CD14-positive monocyte (primary cell): Measurements from ENCODE around the gene LETMD1. TPM values are rescaled to one million over a fixed set of nuclear protein-coding genes. Genes with fewer than 3 reads are reported as not detected.

Experiments used
- DNase-seq, 3 donors: peaks; one replicate each; pipeline ENCODE4 v3.0.0-alpha.2; 2011 to 2022
- H2AFZ ChIP-seq: 2 replicates; pipeline ENCODE4 v1.6.0; 2012; ENCODE audit warnings: mild to moderate bottlenecking, low read depth, low read length, inconsistent platforms; ENCODE audit not compliant: insufficient read depth, poor library complexity, severe bottlenecking
- H3K27ac ChIP-seq, 2 donors: 1 replicate in 1 of 2; 2 replicates in 1 of 2; pipeline ENCODE4 v1.5.1; 2012 to 2013; ENCODE audit warnings: low read length in 2 of 2, control low read depth in 1 of 2, inconsistent platforms in 1 of 2, low read depth in 1 of 2, mild to moderate bottlenecking in 1 of 2
- H3K27me3 ChIP-seq, 2 donors: one replicate each; pipeline versions ENCODE4 v1.6.0 to v1.6.1; 2011 to 2013; ENCODE audit warnings: low read length in 2 of 2; ENCODE audit not compliant: control insufficient read depth in 2 of 2, insufficient read depth in 2 of 2
- H3K36me3 ChIP-seq, 2 donors: replicated peaks in 1 of 2; 1 replicate in 1 of 2; 2 replicates in 1 of 2; pipeline versions ENCODE4 v1.5.1 to v1.6.1; 2012 to 2013; ENCODE audit warnings: low read length in 2 of 2, control low read depth in 1 of 2, inconsistent platforms in 1 of 2, mild to moderate bottlenecking in 1 of 2; ENCODE audit not compliant: insufficient read depth in 2 of 2, control insufficient read depth in 1 of 2
- H3K4me1 ChIP-seq, 2 donors: 1 replicate in 1 of 2; 2 replicates in 1 of 2; pipeline versions ENCODE4 v1.5.1 to v1.6.1; 2012 to 2013; ENCODE audit warnings: low read length in 2 of 2, control low read depth in 1 of 2, inconsistent platforms in 1 of 2, mild to moderate bottlenecking in 1 of 2, moderate library complexity in 1 of 2; ENCODE audit not compliant: insufficient read depth in 2 of 2, control insufficient read depth in 1 of 2
- H3K4me2 ChIP-seq: replicated peaks from 2 replicates; pipeline ENCODE3; 2012; ENCODE audit warnings: low read length, moderate library complexity, mild to moderate bottlenecking; ENCODE audit not compliant: poor library complexity, severe bottlenecking; ENCODE audit errors: extremely low read depth
- H3K4me3 ChIP-seq, 3 experiments: fragments of 200-600 bp in 1 of 3; sonication (generic) in 1 of 3; replicated peaks in 1 of 3; 1 replicate in 2 of 3; 2 replicates in 1 of 3; pipeline ENCODE4 v1.5.1; 2011 to 2013; ENCODE audit warnings: low read length in 3 of 3, mild to moderate bottlenecking in 3 of 3, control low read depth in 2 of 3, low read depth in 2 of 3, inconsistent platforms in 1 of 3, moderate library complexity in 1 of 3
- H3K79me2 ChIP-seq: 2 replicates; pipeline ENCODE4 v1.6.0; 2012; ENCODE audit warnings: mild to moderate bottlenecking, control low read depth, inconsistent platforms, low read length, moderate library complexity; ENCODE audit not compliant: insufficient read depth
- H3K9ac ChIP-seq: 2 replicates; pipeline ENCODE4 v1.6.0; 2017; ENCODE audit warnings: low read length, mild to moderate bottlenecking; ENCODE audit not compliant: insufficient read depth, poor library complexity, severe bottlenecking
- H3K9me3 ChIP-seq, 2 donors: replicated peaks in 1 of 2; 1 replicate in 1 of 2; 2 replicates in 1 of 2; pipeline versions ENCODE4 v1.5.1 to v1.6.1; 2012 to 2013; ENCODE audit warnings: low read length in 2 of 2, control low read depth in 1 of 2; ENCODE audit not compliant: control insufficient read depth in 1 of 2, insufficient read depth in 1 of 2
- H4K20me1 ChIP-seq: 2 replicates; pipeline ENCODE4 v1.6.0; 2012; ENCODE audit warnings: mild to moderate bottlenecking, low read length, control low read depth, moderate library complexity; ENCODE audit not compliant: insufficient read depth
- H3K27ac Mint-ChIP-seq, 7 donors: one replicate each; pipeline ENCODE4 v1.8.0; 2020; ENCODE audit warnings: mild to moderate bottlenecking in 7 of 7, mixed read lengths in 7 of 7, moderate library complexity in 6 of 7, inconsistent platforms in 2 of 7
- H3K27me3 Mint-ChIP-seq, 3 donors: one replicate each; pipeline ENCODE4 v1.8.0; 2021 to 2022; ENCODE audit warnings: low read depth in 3 of 3, mild to moderate bottlenecking in 3 of 3, mixed read lengths in 3 of 3, moderate library complexity in 3 of 3, inconsistent platforms in 1 of 3
- H3K36me3 Mint-ChIP-seq, 2 donors: one replicate each; pipeline ENCODE4 v1.8.0; 2020; ENCODE audit warnings: mixed read lengths in 2 of 2, inconsistent platforms in 1 of 2, mild to moderate bottlenecking in 1 of 2
- H3K4me1 Mint-ChIP-seq: one replicate; pipeline ENCODE4 v1.8.0; 2020; ENCODE audit warnings: mild to moderate bottlenecking, mixed read lengths
- H3K4me3 Mint-ChIP-seq, 2 donors: one replicate each; pipeline ENCODE4 v1.8.0; 2020; ENCODE audit warnings: mild to moderate bottlenecking in 2 of 2, mixed read lengths in 2 of 2, moderate library complexity in 1 of 2
- H3K9me3 Mint-ChIP-seq, 7 donors: one replicate each; pipeline ENCODE4 v1.8.0; 2020 to 2022; ENCODE audit warnings: mixed read lengths in 7 of 7, mild to moderate bottlenecking in 6 of 7, moderate library complexity in 6 of 7, inconsistent platforms in 2 of 7
- CTCF ChIP-seq: fragments of 200-600 bp; IDR thresholded peaks from one replicate; pipeline ENCODE4 v1.8.0; 2022; ENCODE audit warnings: antibody characterized with exemption, mild to moderate bottlenecking
- WGBS: methylation state at CpG from one replicate; pipeline ENCODE4 v1.1.5; 2013; ENCODE audit warnings: missing lambda C conversion rate; ENCODE audit not compliant: insufficient coverage; 5-methylcytosine and 5-hydroxymethylcytosine counted together
- intact Hi-C, 2 donors: fragments of 100-400 bp; cut with micrococcal nuclease; formaldehyde crosslinking; loops; one replicate each; pipeline versions ENCODE4 v1.15.0 to v1.15.1; 2023
- polyA plus RNA-seq, 3 donors: library from polyadenylated mRNA; depleted of rRNA in 1 of 3; unstranded in 2 of 3; stranded (reverse) in 1 of 3; fragments of 300-500 nt in 2 of 3; fragments of >200 nt in 1 of 3; fragmentation: Illumina TruSeq in 2 of 3; gene quantifications; 1 replicate in 2 of 3; 2 replicates in 1 of 3; pipeline ENCODE4 v1.2.3, GENCODE V29; 2012 to 2021

LETMD1 gene
- polyA plus RNA-seq, 3 donors: 13.2 to 95.6 (median 16.8) TPM

GRCh38 chr12:51067229-51067628 lies 19.1 kb downstream of the LETMD1 start:
- Histone ChIP-seq H3K4me2 (no peak overlapping the region), H3K79me2 (no peaks in the 10 kb centered on the region), H3K36me3 (peaks cover 62 to 87% of the 10 kb centered on the region in 2 donors), H3K27ac (no peak overlapping the region), H3K9me3 (no peaks in the 10 kb centered on the region), H4K20me1 (no peaks in the 10 kb centered on the region), H3K4me1 (no peaks in the 10 kb centered on the region), H3K9ac (no peak overlapping the region), H2AFZ (no peak overlapping the region), H3K27me3 (no peaks in the 10 kb centered on the region), H3K4me3 (no peak overlapping the region)
- Mint-ChIP-seq H3K27ac (peak overlapping the region in 2 of 7 donors; percentile 19 to 23), H3K4me3 (no peak overlapping the region), H3K27me3 (peaks cover 0 to 2% (median 0%) of the 10 kb centered on the region in 3 donors), H3K36me3 (peaks cover 74 to 84% of the 10 kb centered on the region in 2 donors), H3K9me3 (no peaks in the 10 kb centered on the region), H3K4me1 (peaks cover 5% of the 10 kb centered on the region)
- no peak for TF ChIP-seq CTCF
- DNase-seq: no peak
- WGBS: 100% methylated on average over 1 of the region's 4 CpGs
- intact Hi-C loops: no loop called here

GRCh38 chr12:51067771-51068170 lies 19.6 kb downstream of the LETMD1 start:
- Mint-ChIP-seq H3K4me3 (no peak overlapping the region), H3K36me3 (peaks cover 70 to 84% of the 10 kb centered on the region in 2 donors), H3K9me3 (no peaks in the 10 kb centered on the region), H3K4me1 (peaks cover 5% of the 10 kb centered on the region), H3K27ac (peak overlapping the region in 1 of 7 donors; percentile 67), H3K27me3 (peaks cover 0 to 2% (median 0%) of the 10 kb centered on the region in 3 donors)
- Histone ChIP-seq H3K9me3 (no peaks in the 10 kb centered on the region), H3K4me3 (no peak overlapping the region), H3K36me3 (peaks cover 62 to 85% of the 10 kb centered on the region in 2 donors), H4K20me1 (no peaks in the 10 kb centered on the region), H3K4me2 (no peak overlapping the region), H3K4me1 (no peaks in the 10 kb centered on the region), H2AFZ (no peak overlapping the region), H3K27ac (no peak overlapping the region), H3K27me3 (no peaks in the 10 kb centered on the region), H3K9ac (no peak overlapping the region), H3K79me2 (no peaks in the 10 kb centered on the region)
- DNase-seq: no peak
- intact Hi-C loops: no loop called here
- WGBS: 100% methylated on average over 7 of the region's 7 CpGs
- TF ChIP-seq CTCF: no peak
